WTC11 (cell line): Measurements from ENCODE around the gene HSFX3. TPM values are rescaled to one million over a fixed set of nuclear protein-coding genes. Genes with fewer than 3 reads are reported as not detected.

ENCODE experiments used
- ATAC-seq: fragments of 200-7000 bp; cut with Tn5 transposase; 2 replicates; pipeline ENCODE4 v1.10.0; 2021; ENCODE audit warnings: mild to moderate bottlenecking, moderate library complexity
- CTCF ChIA-PET: fragments of 300-600 bp; sonication (Branson Sonifier 250); formaldehyde crosslinking; loops from one replicate; lab custom pipeline; 2021; ENCODE audit warnings: antibody characterized with exemption; lab: Charles Lee
- POLR2A ChIA-PET: fragments of 350-600 bp; sonication (Branson Sonifier 250); formaldehyde crosslinking; loops from one replicate; lab custom pipeline; 2021; ENCODE audit warnings: antibody characterized with exemption; lab: Charles Lee
- DNase-seq: peaks from one replicate; pipeline ENCODE4 v3.0.0; 2021; ENCODE audit warnings: low spot score
- H3K27ac Mint-ChIP-seq: 2 replicates; pipeline ENCODE4 v1.8.0; 2021; ENCODE audit warnings: mixed read lengths
- H3K27me3 Mint-ChIP-seq: 2 replicates; pipeline ENCODE4 v1.8.0; 2021; ENCODE audit warnings: low read depth, mild to moderate bottlenecking, moderate library complexity, mixed read lengths
- H3K36me3 Mint-ChIP-seq: 2 replicates; pipeline ENCODE4 v1.8.0; 2021; ENCODE audit warnings: mixed read lengths
- H3K4me1 Mint-ChIP-seq: 2 replicates; pipeline ENCODE4 v1.8.0; 2022; ENCODE audit warnings: mixed read lengths
- H3K4me3 Mint-ChIP-seq: 2 replicates; pipeline ENCODE4 v1.8.0; 2021; ENCODE audit warnings: mild to moderate bottlenecking, moderate library complexity, mixed read lengths
- H3K9me3 Mint-ChIP-seq: 2 replicates; pipeline ENCODE4 v1.8.0; 2021; ENCODE audit warnings: mixed read lengths
- ELF4 ChIP-seq: sonication (generic); formaldehyde crosslinking; IDR thresholded peaks from 2 replicates; pipeline ENCODE4 v1.8.1; 2022; ENCODE audit warnings: low read depth, mild to moderate bottlenecking, moderate library complexity, missing genetic modification reagents
- ETV6 ChIP-seq: sonication (generic); formaldehyde crosslinking; IDR thresholded peaks from 2 replicates; pipeline ENCODE4 v1.8.1; 2022; ENCODE audit warnings: mild to moderate bottlenecking, missing genetic modification reagents
- GRHL2 ChIP-seq: fragments of 250-450 bp; sonication (Bioruptor Pico); IDR thresholded peaks from 2 replicates; pipeline ENCODE4 v1.8.0; 2022; ENCODE audit warnings: mild to moderate bottlenecking, moderate library complexity; ENCODE audit not compliant: insufficient replicate concordance, severe bottlenecking
- GTF2I ChIP-seq: fragments of 250-450 bp; sonication (Bioruptor Pico); conservative IDR thresholded peaks from 2 replicates; pipeline ENCODE4 v1.4.0; 2021; ENCODE audit warnings: mild to moderate bottlenecking
- IRF2 ChIP-seq: sonication (generic); formaldehyde crosslinking; IDR thresholded peaks from 2 replicates; pipeline ENCODE4 v1.8.0; 2022; ENCODE audit warnings: low read depth, missing genetic modification reagents, borderline replicate concordance
- OVOL2 ChIP-seq: fragments of 250-450 bp; sonication (Bioruptor Pico); IDR thresholded peaks from 2 replicates; pipeline ENCODE4 v1.9.0; 2021; ENCODE audit warnings: mild to moderate bottlenecking, borderline replicate concordance
- RELA ChIP-seq: sonication (generic); formaldehyde crosslinking; IDR thresholded peaks from 2 replicates; pipeline ENCODE4 v1.8.1; 2022; ENCODE audit warnings: missing genetic modification reagents, mild to moderate bottlenecking, borderline replicate concordance
- RORB ChIP-seq: fragments of 250-450 bp; sonication (Bioruptor Pico); IDR thresholded peaks from 2 replicates; pipeline ENCODE4 v1.9.0; 2021; ENCODE audit warnings: mild to moderate bottlenecking
- SP1 ChIP-seq: sonication (generic); formaldehyde crosslinking; conservative IDR thresholded peaks from 2 replicates; pipeline ENCODE4 v1.8.1; 2022; ENCODE audit warnings: missing genetic modification reagents
- TEAD1 ChIP-seq: sonication (generic); formaldehyde crosslinking; IDR thresholded peaks from 2 replicates; pipeline ENCODE4 v1.8.0; 2022; ENCODE audit warnings: mild to moderate bottlenecking, missing genetic modification reagents
- ZNF232 ChIP-seq: sonication (generic); formaldehyde crosslinking; IDR thresholded peaks from 2 replicates; pipeline ENCODE4 v1.8.0; 2022; ENCODE audit warnings: mild to moderate bottlenecking, missing genetic modification reagents
- ZNF263 ChIP-seq: sonication (generic); formaldehyde crosslinking; IDR thresholded peaks from 2 replicates; pipeline ENCODE4 v1.8.1; 2022; ENCODE audit warnings: low read depth, mild to moderate bottlenecking, moderate library complexity, missing genetic modification reagents
- total RNA-seq: library from RNA; stranded (reverse); gene quantifications from 3 replicates; pipeline ENCODE4 v1.2.3, GENCODE V29; 2021
- TF ChIP-seq, protein P1 (sequence below): sonication (generic); formaldehyde crosslinking; IDR thresholded peaks from 2 replicates; pipeline ENCODE4 v1.8.1; 2022; ENCODE audit warnings: missing genetic modification reagents, borderline replicate concordance
- TF ChIP-seq, protein P2 (sequence below): sonication (generic); formaldehyde crosslinking; IDR thresholded peaks from 2 replicates; pipeline ENCODE4 v1.8.1; 2023; ENCODE audit warnings: mild to moderate bottlenecking, missing genetic modification reagents, moderate library complexity
- TF ChIP-seq, protein P3 (sequence below): sonication (generic); formaldehyde crosslinking; IDR thresholded peaks from 2 replicates; pipeline ENCODE4 v1.8.0; 2023; ENCODE audit warnings: missing genetic modification reagents
- TF ChIP-seq, protein P4 (sequence below): sonication (generic); formaldehyde crosslinking; IDR thresholded peaks from 2 replicates; pipeline ENCODE4 v1.8.1; 2022; ENCODE audit warnings: low read depth, missing genetic modification reagents, borderline replicate concordance
- TF ChIP-seq, protein P5 (sequence below): sonication (generic); formaldehyde crosslinking; IDR thresholded peaks from 2 replicates; pipeline ENCODE4 v1.8.1; 2022; ENCODE audit warnings: mild to moderate bottlenecking, missing genetic modification reagents, moderate library complexity, borderline replicate concordance
- TF ChIP-seq, protein P6 (sequence below): sonication (generic); formaldehyde crosslinking; conservative IDR thresholded peaks from 2 replicates; pipeline ENCODE4 v1.8.1; 2023; ENCODE audit warnings: mild to moderate bottlenecking, low read depth, missing genetic modification reagents, moderate library complexity
- TF ChIP-seq, protein P7 (sequence below): fragments of 250-450 bp; sonication (Bioruptor Pico); IDR thresholded peaks from 2 replicates; pipeline ENCODE4 v1.9.0; 2021; ENCODE audit warnings: mild to moderate bottlenecking, borderline replicate concordance
- TF ChIP-seq, protein P8 (sequence below): fragments of 250-450 bp; sonication (Bioruptor Pico); IDR thresholded peaks from 2 replicates; pipeline ENCODE4 v2.1.2; 2022; ENCODE audit warnings: mild to moderate bottlenecking, moderate library complexity
- TF ChIP-seq, protein P9 (sequence below): sonication (generic); formaldehyde crosslinking; conservative IDR thresholded peaks from 2 replicates; pipeline ENCODE4 v1.8.1; 2022; ENCODE audit warnings: mild to moderate bottlenecking, missing genetic modification reagents

The HSFX3 gene
- total RNA-seq, 1 experiment from 2014 or later = not detected

DNA sequence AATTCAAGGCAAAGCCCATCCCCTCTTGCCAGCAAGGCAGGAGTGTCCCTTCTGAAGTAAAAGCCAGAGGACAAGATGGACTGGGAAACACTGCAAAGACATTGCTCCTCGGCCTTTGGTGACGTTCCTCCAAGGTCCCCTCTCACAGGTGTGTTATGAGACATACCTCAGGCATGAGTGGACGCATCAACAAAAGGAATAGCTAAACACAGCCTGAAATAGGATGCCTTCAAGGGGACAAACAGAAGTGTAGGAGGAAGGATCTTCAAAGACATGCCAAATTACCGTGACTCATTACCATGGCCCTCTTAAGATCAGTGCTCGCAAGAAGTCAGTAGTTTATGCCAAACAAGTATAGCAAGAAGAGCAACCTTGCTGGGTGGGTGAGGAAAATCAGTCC is 38.6 kb downstream of the HSFX3 start:
- ATAC-seq (no peak), DNase-seq (no peak)
- Mint-ChIP-seq H3K27ac (no peak overlapping the region), H3K27me3 (peaks cover 21% of the 10 kb centered on the region), H3K36me3 (no peaks in the 10 kb centered on the region), H3K9me3 (no peaks in the 10 kb centered on the region), H3K4me3 (no peak overlapping the region), H3K4me1 (peaks cover 3% of the 10 kb centered on the region; the same call in 1 of the 2 replicates)
- TF ChIP-seq SP1 (CRISPR knock-in tag) (no peak), ELF4 (no peak), IRF2 (CRISPR knock-in tag) (no peak), GRHL2 (CRISPR knock-in tag) (no peak), RELA (CRISPR knock-in tag) (no peak), GTF2I (CRISPR knock-in tag) (no peak), ETV6 (CRISPR knock-in tag) (no peak), RORB (CRISPR knock-in tag) (no peak), ZNF232 (CRISPR knock-in tag) (no peak), TEAD1 (CRISPR knock-in tag) (no peak), ZNF263 (no peak)
- TF ChIP-seq, protein P1, sequence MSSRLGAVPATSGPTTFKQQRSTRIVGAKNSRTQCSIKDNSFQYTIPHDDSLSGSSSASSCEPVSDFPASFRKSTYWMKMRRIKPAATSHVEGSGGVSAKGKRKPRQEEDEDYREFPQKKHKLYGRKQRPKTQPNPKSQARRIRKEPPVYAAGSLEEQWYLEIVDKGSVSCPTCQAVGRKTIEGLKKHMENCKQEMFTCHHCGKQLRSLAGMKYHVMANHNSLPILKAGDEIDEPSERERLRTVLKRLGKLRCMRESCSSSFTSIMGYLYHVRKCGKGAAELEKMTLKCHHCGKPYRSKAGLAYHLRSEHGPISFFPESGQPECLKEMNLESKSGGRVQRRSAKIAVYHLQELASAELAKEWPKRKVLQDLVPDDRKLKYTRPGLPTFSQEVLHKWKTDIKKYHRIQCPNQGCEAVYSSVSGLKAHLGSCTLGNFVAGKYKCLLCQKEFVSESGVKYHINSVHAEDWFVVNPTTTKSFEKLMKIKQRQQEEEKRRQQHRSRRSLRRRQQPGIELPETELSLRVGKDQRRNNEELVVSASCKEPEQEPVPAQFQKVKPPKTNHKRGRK (CRISPR knock-in tag) = no peak
- TF ChIP-seq, protein P2, sequence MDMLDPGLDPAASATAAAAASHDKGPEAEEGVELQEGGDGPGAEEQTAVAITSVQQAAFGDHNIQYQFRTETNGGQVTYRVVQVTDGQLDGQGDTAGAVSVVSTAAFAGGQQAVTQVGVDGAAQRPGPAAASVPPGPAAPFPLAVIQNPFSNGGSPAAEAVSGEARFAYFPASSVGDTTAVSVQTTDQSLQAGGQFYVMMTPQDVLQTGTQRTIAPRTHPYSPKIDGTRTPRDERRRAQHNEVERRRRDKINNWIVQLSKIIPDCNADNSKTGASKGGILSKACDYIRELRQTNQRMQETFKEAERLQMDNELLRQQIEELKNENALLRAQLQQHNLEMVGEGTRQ (CRISPR knock-in tag) = no peak
- TF ChIP-seq, protein P3, sequence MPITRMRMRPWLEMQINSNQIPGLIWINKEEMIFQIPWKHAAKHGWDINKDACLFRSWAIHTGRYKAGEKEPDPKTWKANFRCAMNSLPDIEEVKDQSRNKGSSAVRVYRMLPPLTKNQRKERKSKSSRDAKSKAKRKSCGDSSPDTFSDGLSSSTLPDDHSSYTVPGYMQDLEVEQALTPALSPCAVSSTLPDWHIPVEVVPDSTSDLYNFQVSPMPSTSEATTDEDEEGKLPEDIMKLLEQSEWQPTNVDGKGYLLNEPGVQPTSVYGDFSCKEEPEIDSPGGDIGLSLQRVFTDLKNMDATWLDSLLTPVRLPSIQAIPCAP (CRISPR knock-in tag) = no peak
- TF ChIP-seq, protein P4, sequence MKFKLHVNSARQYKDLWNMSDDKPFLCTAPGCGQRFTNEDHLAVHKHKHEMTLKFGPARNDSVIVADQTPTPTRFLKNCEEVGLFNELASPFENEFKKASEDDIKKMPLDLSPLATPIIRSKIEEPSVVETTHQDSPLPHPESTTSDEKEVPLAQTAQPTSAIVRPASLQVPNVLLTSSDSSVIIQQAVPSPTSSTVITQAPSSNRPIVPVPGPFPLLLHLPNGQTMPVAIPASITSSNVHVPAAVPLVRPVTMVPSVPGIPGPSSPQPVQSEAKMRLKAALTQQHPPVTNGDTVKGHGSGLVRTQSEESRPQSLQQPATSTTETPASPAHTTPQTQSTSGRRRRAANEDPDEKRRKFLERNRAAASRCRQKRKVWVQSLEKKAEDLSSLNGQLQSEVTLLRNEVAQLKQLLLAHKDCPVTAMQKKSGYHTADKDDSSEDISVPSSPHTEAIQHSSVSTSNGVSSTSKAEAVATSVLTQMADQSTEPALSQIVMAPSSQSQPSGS (CRISPR knock-in tag) = no peak
- TF ChIP-seq, protein P5, sequence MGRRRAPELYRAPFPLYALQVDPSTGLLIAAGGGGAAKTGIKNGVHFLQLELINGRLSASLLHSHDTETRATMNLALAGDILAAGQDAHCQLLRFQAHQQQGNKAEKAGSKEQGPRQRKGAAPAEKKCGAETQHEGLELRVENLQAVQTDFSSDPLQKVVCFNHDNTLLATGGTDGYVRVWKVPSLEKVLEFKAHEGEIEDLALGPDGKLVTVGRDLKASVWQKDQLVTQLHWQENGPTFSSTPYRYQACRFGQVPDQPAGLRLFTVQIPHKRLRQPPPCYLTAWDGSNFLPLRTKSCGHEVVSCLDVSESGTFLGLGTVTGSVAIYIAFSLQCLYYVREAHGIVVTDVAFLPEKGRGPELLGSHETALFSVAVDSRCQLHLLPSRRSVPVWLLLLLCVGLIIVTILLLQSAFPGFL = no peak
- TF ChIP-seq, protein P6, sequence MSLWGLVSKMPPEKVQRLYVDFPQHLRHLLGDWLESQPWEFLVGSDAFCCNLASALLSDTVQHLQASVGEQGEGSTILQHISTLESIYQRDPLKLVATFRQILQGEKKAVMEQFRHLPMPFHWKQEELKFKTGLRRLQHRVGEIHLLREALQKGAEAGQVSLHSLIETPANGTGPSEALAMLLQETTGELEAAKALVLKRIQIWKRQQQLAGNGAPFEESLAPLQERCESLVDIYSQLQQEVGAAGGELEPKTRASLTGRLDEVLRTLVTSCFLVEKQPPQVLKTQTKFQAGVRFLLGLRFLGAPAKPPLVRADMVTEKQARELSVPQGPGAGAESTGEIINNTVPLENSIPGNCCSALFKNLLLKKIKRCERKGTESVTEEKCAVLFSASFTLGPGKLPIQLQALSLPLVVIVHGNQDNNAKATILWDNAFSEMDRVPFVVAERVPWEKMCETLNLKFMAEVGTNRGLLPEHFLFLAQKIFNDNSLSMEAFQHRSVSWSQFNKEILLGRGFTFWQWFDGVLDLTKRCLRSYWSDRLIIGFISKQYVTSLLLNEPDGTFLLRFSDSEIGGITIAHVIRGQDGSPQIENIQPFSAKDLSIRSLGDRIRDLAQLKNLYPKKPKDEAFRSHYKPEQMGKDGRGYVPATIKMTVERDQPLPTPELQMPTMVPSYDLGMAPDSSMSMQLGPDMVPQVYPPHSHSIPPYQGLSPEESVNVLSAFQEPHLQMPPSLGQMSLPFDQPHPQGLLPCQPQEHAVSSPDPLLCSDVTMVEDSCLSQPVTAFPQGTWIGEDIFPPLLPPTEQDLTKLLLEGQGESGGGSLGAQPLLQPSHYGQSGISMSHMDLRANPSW (CRISPR knock-in tag) = no peak
- CTCF ChIA-PET = interaction anchor here (1.0 to 1.7 kb wide), 3 partner anchors 11 to 29 kb away, joined by 3 to 33 read pairs (median 4); partner anchors contain the start of gene EOLA1
- POLR2A ChIA-PET = no interaction called here

DNA sequence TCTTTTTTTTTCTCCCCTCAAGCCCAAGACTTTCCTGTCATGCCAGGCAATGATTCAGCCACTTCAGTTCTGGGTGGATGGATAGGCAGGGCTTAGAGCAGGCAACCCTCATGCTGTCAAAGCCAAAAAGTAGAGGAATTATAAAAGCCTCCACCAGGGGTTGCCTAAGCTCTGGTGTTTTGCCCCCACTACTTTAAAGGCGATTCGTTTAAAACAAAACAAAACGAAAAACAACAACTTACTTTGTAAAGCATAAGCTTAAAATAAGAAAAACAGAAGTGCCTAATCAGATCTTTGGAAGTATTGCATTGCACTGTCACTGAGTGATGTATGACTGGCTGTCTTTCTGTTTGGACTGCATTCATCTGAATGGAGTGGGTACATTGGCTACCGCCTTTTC is 39.3 kb downstream of the HSFX3 start:
- Mint-ChIP-seq H3K4me1 (peaks cover 8% of the 10 kb centered on the region), H3K9me3 (no peaks in the 10 kb centered on the region), H3K4me3 (no peak overlapping the region), H3K27me3 (peaks cover 26% of the 10 kb centered on the region), H3K27ac (no peak overlapping the region), H3K36me3 (no peaks in the 10 kb centered on the region)
- POLR2A ChIA-PET = no interaction called here
- DNase-seq = no peak
- CTCF ChIA-PET = interaction anchor here (0.6 to 1.1 kb wide), 2 partner anchors 29 to 346 kb away, joined by 4 read pairs; no protein-coding TSS in a partner anchor
- ATAC-seq = peak; percentile 47
- no peak for TF ChIP-seq OVOL2 (CRISPR knock-in tag)
- TF ChIP-seq, protein P7, sequence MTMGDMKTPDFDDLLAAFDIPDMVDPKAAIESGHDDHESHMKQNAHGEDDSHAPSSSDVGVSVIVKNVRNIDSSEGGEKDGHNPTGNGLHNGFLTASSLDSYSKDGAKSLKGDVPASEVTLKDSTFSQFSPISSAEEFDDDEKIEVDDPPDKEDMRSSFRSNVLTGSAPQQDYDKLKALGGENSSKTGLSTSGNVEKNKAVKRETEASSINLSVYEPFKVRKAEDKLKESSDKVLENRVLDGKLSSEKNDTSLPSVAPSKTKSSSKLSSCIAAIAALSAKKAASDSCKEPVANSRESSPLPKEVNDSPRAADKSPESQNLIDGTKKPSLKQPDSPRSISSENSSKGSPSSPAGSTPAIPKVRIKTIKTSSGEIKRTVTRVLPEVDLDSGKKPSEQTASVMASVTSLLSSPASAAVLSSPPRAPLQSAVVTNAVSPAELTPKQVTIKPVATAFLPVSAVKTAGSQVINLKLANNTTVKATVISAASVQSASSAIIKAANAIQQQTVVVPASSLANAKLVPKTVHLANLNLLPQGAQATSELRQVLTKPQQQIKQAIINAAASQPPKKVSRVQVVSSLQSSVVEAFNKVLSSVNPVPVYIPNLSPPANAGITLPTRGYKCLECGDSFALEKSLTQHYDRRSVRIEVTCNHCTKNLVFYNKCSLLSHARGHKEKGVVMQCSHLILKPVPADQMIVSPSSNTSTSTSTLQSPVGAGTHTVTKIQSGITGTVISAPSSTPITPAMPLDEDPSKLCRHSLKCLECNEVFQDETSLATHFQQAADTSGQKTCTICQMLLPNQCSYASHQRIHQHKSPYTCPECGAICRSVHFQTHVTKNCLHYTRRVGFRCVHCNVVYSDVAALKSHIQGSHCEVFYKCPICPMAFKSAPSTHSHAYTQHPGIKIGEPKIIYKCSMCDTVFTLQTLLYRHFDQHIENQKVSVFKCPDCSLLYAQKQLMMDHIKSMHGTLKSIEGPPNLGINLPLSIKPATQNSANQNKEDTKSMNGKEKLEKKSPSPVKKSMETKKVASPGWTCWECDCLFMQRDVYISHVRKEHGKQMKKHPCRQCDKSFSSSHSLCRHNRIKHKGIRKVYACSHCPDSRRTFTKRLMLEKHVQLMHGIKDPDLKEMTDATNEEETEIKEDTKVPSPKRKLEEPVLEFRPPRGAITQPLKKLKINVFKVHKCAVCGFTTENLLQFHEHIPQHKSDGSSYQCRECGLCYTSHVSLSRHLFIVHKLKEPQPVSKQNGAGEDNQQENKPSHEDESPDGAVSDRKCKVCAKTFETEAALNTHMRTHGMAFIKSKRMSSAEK (CRISPR knock-in tag) = no peak
- TF ChIP-seq, protein P8, sequence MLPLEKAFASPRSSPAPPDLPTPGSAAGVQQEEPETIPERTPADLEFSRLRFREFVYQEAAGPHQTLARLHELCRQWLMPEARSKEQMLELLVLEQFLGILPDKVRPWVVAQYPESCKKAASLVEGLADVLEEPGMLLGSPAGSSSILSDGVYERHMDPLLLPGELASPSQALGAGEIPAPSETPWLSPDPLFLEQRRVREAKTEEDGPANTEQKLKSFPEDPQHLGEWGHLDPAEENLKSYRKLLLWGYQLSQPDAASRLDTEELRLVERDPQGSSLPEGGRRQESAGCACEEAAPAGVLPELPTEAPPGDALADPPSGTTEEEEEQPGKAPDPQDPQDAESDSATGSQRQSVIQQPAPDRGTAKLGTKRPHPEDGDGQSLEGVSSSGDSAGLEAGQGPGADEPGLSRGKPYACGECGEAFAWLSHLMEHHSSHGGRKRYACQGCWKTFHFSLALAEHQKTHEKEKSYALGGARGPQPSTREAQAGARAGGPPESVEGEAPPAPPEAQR (CRISPR knock-in tag) = no peak
- TF ChIP-seq, protein P9, sequence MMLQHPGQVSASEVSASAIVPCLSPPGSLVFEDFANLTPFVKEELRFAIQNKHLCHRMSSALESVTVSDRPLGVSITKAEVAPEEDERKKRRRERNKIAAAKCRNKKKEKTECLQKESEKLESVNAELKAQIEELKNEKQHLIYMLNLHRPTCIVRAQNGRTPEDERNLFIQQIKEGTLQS = no peak
